GM12872 (cell line): ENCODE measurements around the gene SCLY.

Experiments
- TF ChIP-seq, protein P1 (sequence below): IDR thresholded peaks from 3 replicates; pipeline ENCODE4 v1.5.1; 2011; ENCODE audit warnings: low read depth, mild to moderate bottlenecking, low read length, moderate library complexity; ENCODE audit not compliant: insufficient read depth

The SCLY gene

DNA sequence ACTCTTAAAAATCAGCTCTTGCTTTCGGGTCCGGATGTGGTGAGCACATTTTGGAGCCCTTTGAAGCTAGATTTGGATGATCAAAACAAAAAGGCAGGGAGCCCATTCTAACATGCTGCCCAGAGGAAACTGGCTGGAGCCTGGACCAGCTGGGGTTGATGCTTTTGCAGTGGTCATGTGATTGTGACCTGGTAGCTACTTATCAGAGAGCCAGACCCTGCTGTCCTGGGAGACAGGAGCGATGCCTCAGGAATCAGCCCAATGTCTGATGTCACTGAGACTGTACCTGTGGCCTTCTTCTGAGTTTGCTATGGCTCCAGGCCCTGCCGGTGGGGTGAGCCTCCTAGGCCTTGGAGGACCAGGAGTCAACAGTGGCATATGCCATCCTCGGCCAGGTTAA lies 18.7 kb upstream of the SCLY start:
- TF ChIP-seq, protein P1, sequence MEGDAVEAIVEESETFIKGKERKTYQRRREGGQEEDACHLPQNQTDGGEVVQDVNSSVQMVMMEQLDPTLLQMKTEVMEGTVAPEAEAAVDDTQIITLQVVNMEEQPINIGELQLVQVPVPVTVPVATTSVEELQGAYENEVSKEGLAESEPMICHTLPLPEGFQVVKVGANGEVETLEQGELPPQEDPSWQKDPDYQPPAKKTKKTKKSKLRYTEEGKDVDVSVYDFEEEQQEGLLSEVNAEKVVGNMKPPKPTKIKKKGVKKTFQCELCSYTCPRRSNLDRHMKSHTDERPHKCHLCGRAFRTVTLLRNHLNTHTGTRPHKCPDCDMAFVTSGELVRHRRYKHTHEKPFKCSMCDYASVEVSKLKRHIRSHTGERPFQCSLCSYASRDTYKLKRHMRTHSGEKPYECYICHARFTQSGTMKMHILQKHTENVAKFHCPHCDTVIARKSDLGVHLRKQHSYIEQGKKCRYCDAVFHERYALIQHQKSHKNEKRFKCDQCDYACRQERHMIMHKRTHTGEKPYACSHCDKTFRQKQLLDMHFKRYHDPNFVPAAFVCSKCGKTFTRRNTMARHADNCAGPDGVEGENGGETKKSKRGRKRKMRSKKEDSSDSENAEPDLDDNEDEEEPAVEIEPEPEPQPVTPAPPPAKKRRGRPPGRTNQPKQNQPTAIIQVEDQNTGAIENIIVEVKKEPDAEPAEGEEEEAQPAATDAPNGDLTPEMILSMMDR, result no peak

DNA sequence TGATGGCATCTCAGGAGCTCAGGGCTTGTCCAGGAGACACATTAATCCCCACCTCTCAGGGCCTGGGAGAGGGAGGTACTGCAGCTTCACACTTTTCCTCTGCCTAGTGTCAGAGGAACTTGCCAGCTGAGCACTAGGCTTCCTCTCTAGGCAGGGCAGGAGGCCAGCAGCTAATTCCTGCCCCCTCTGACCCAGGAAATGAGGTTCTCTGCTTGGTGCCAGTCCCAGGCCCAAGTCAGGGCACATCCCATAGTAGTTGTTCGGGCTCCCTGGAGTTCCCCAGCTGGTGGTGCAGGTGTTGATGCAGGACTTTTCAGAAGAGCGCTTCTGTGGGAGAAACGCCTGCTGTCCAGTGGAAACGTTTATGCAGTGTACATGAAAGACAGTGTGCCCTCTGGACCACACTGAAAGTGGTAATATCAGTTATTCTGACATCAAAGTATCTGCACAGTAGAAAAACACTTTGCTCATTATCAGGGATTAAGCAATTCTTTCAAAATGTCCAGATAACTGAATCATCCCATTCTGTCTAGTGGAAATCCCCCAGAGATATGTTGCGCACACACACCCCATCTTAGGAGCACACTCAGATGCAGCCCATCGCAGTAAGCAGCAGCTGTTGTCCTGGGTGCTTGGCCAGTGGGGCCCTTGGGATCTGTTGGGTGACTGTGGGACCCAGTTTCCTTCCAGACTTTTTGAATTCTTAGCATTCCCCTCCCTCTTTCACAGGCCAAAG lies 17.8 kb upstream of the SCLY start:
- TF ChIP-seq, protein P1, result no peak

DNA sequence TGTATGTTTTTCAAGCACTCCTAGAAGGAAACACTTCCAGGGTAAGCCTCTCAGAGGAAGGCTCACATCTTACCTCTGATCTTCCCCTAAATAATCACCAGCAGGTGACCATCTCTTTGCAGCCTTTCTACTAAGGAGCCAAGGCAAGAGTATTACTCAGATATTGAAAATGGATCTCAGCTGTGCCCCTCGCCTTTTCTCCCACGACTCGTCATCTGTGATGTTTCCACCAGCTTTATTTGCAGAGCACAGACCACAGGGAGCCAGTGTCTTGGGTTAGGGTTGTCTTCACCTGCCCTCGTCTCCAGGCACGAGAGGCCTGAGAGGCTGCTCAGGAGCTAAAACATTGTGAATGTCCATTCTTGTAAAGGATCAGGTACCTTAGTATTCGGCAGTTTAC lies 16.9 kb upstream of the SCLY start:
- TF ChIP-seq, protein P1, result no peak

DNA sequence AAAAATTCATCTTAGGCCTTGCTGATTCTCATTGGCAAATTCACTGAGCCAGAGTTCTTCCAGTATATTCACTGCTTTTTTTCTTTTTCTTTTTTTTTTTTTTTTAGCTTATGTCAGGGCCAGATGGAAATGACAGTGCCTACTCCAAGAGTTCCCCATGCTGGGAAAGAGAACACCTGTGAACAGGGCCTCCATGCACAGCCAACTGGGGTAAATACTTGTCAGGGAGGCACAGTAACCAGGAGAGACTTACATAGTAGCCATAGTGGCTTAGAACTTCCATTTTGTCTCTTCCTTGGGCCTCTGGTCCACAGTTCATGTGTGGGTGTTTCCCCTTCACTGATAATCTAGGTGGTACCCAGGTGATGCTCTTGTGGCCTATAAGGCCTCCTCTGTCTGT lies 15.2 kb upstream of the SCLY start:
- TF ChIP-seq, protein P1, result no peak

DNA sequence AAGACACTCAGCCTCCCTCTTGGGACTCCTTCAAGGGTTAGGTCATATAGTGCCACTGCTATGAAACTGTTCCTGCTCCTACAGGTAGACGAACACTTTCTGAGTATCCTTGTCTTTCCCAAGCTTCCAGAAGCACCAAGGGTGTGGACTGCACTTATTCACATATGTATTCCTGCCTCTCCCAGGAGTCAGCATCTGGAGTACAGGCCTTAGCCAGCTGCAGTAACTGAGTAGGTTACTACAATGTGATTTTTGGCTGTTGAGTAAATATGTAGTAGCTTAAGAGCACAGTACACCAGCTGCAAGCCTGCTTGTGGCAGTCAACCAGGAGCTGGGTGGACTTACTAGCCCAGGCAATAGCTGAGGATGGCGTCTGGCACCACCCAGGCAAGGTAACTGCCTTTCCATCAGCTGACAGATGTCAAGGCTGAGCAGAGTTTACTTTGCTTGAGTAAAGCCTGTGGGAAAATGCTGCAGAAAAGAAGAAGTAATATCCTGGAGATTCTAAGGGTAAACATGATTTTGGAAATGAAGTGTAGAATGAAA lies 14.0 kb upstream of the SCLY start:
- TF ChIP-seq, protein P1, result no peak

DNA sequence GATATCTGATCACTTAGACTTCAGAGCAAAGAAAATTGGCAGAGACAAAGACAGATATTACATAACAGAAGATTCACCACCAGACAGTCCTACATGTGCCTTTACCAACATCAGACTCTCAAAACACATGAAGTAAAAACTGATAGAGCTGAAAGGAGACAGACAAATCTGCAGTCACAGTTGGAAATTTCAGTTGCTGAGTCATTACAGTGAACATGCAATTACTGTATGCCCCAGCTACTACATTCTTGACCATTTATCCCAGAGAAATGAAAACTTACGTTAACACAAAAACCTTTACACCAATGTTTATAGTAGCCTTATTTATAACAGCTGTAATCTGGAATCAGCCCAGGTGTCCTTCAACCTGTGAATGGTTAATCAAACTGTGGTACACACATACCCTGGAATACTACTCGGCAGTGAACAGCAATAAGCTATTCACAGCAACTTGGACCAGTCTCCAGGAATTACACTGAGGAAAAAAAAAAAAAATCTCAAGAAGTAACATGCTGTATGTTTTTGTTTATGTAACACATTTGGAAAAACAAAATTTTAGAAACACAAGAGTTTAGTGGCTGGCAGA lies 7.5 kb upstream of the SCLY start:
- TF ChIP-seq, protein P1, result no peak

DNA sequence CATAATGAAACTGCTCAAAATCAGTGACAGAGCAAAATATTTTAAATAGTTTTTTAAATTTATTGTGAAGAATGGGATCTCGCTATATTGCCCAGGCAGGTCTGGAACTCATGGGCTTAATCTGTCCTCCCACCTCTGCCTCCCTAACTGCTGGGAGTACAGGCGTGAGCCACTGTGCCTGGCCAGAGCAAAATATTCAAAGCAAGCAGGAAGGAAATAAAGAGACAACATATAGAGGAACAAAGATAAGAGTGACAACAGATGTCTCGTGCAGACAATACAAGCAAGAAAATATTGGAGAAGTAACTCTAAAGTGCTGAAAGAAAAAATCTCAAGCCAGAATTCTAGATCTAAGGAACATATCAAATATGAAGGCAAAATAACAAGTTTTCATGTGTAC lies 5.0 kb upstream of the SCLY start:
- TF ChIP-seq, protein P1, result no peak
